Skeletal muscle tissue (tissue), 4 donors: Measurements from ENCODE around the gene ATP5PO. TPM values are rescaled to one million over a fixed set of nuclear protein-coding genes. Genes with fewer than 3 reads are reported as not detected.
"Not testable (repeated sequence)": the region's sequence is repeated elsewhere in the genome, so short reads cannot be mapped to it uniquely, and the experiment has no call there.

ENCODE experiments used
- H3K27ac ChIP-seq: one replicate; pipeline ENCODE4 v1.7.0; 2013; ENCODE audit warnings: mild to moderate bottlenecking, low read depth, low read length, inconsistent platforms
- H3K27me3 ChIP-seq, 3 donors: one replicate each; pipeline ENCODE4 v1.7.0; 2013; ENCODE audit warnings: low read length in 3 of 3; ENCODE audit not compliant: control insufficient read depth in 3 of 3, insufficient read depth in 3 of 3
- H3K36me3 ChIP-seq, 3 donors: one replicate each; pipeline ENCODE4 v1.7.0; 2013; ENCODE audit warnings: low read length in 3 of 3; ENCODE audit not compliant: control insufficient read depth in 3 of 3, insufficient read depth in 3 of 3
- H3K4me1 ChIP-seq, 3 donors: one replicate each; pipeline ENCODE4 v1.7.0; 2013; ENCODE audit warnings: low read length in 3 of 3, mild to moderate bottlenecking in 3 of 3; ENCODE audit not compliant: control insufficient read depth in 3 of 3, insufficient read depth in 3 of 3
- H3K4me3 ChIP-seq, 3 donors: one replicate each; pipeline ENCODE4 v1.7.0; 2013; ENCODE audit warnings: low read length in 3 of 3
- H3K9ac ChIP-seq, 3 donors: one replicate each; pipeline ENCODE4 v1.7.0; 2013; ENCODE audit warnings: low read length in 3 of 3, mild to moderate bottlenecking in 3 of 3, moderate library complexity in 2 of 3, low read depth in 1 of 3
- H3K9me3 ChIP-seq, 3 donors: one replicate each; pipeline ENCODE4 v1.7.0; 2013; ENCODE audit warnings: low read length in 3 of 3; ENCODE audit not compliant: control insufficient read depth in 3 of 3
- total RNA-seq: library from RNA; depleted of rRNA; stranded (reverse); fragments of >200 nt; gene quantifications from one replicate; pipeline ENCODE4 v1.2.3, GENCODE V29; 2014
- donor health status: Osteomylitis.

Gene ATP5PO
- total RNA-seq, 1 donor from 2014 or later = 258 TPM

DNA sequence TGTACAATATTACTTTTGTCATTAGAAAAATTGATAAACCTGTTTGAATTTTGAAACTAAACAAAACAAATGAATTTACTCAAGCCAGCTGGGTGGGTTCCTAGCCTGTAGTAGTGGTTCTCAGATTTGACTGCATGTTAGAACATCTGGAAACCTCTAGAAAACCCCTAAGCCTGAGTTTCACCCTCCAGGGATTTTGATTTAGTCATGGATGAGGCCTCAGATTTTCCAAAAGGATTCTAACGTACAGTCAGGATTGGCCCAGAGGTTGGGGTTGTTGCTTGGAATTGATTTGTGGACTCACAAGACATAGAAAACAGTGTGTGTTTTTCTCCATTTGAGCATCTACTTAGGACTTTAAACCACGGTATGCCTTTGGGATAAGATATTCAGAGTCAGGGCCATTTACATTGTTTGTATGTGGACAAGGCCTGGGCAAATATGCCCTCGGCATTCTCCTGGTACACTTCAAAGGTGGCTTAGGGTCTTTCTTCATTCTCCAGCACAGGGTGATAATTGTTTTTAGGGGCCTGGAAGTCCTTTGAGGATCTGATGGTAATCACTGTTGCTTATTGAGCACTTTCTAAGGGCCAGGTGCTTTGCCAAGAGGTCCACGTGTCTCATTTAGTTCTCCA, 42.6 kb downstream of the ATP5PO start:
- Histone ChIP-seq H3K27ac (no peak overlapping the region), H3K9ac (no peak overlapping the region), H3K9me3 (no peaks in the 10 kb centered on the region), H3K27me3 (no peaks in the 10 kb centered on the region), H3K4me1 (no peaks in the 10 kb centered on the region), H3K36me3 (no peaks in the 10 kb centered on the region), H3K4me3 (no peak overlapping the region)

DNA sequence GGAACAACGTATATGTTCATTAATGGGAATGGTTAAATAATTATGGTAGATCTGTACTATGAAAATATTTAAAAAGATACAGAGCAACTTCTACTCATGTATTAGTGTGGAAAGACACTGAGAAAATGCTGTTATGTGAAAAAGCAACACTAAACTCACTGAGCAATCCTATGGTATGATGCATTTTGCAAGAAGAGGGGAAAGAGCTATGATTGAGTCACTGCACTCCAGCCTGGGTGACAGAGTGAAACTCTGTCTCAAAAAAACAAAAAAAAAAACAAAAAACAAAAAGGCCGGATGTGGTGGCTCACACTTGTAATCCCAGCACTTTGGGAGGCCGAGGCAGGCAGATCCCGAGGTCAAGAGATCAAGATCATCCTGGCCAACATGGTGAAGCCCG, 44.4 kb downstream of the ATP5PO start:
- Histone ChIP-seq H3K36me3 (no peaks in the 10 kb centered on the region), H3K27ac (no peak overlapping the region), H3K4me3 (no peak overlapping the region), H3K9me3 (no peaks in the 10 kb centered on the region), H3K9ac (no peak overlapping the region), H3K27me3 (no peaks in the 10 kb centered on the region), H3K4me1 (no peaks in the 10 kb centered on the region)

DNA sequence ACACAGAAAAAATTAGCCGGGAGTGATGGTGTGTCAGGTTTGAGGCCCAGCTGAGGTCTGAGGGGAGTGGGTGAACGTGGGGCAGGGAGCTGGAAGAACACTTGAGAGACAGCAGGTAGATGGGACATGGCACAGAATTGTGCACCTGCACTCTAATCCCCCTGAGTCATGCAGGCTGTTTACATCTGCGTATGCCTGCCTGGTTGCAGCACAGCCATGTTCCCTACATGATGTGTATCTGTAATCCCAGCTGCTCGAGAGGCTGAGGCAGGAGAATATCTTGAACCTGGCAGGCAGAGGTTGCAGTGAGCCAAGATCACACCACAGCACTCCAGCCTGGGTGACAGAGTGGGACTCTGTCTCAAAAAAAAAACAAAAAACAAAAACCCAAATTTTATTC, 44.8 kb downstream of the ATP5PO start:
- Histone ChIP-seq H3K27me3 (no peaks in the 10 kb centered on the region), H3K9ac (no peak overlapping the region), H3K27ac (no peak overlapping the region), H3K36me3 (no peaks in the 10 kb centered on the region), H3K9me3 (no peaks in the 10 kb centered on the region), H3K4me3 (no peak overlapping the region), H3K4me1 (no peaks in the 10 kb centered on the region)

DNA sequence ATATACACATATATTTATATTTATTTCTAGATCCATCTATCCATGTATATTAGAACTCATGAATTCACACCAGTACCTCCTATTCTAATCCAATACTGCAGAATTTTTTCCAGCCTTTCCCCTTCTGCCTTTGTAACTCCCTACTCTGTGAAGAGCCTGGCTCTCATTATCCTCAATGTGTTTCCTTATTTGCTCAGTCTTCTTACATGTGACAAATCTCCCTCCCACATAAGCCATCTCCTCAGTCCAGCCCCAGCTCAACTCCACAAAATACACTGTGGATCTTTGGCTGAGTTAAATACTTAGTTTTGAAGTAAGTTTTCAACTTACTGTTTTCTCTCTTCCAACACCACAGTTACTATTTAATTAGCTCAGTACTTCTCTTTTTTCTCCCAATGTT, 45.7 kb downstream of the ATP5PO start:
- Histone ChIP-seq H3K9ac (no peak overlapping the region), H3K36me3 (no peaks in the 10 kb centered on the region), H3K27ac (no peak overlapping the region), H3K4me3 (no peak overlapping the region), H3K4me1 (no peaks in the 10 kb centered on the region), H3K27me3 (no peaks in the 10 kb centered on the region), H3K9me3 (no peaks in the 10 kb centered on the region)

DNA sequence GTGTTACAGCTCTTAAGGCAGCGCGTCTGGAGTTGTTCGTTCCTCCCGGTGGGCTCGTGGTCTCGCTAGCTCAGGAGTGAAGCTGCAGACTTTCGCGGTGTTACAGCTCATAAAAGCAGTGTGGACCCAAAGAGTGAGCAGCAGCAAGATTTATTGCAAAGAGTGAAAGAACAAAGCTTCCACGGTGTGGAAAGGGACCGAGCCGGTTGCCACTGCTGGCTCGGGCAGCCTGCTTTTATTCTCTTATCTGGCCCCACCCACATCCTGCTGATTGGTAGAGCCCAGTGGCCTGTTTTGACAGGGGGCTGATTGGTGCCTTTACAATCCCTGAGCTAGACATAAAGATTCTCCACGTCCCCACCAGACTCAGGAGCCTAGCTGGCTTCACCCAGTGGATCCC, 47.7 kb downstream of the ATP5PO start:
- H3K4me1 ChIP-seq, H3K36me3 ChIP-seq, H3K9me3 ChIP-seq, H3K4me3 ChIP-seq, H3K9ac ChIP-seq, H3K27me3 ChIP-seq, H3K27ac ChIP-seq: not testable (repeated sequence)

DNA sequence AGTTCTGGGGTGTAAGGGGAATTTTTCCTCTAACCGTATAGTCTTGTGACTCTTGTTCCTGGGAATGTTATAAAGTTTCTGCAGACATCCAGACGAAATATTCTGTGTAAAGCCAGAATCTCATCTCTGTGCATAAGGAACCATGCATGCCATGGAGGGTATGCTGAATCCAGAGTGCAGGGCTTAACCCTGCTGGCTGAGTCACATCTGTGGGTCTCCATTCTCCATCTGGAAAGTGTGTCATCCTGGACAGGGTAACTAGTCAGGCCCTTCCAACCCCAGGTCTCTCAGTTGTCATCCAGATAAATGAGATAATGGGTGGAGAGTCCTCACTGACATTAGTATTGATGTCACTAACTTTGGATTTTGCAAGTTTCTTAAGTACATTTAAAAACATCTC, 48.8 kb downstream of the ATP5PO start:
- no peak overlapping the region for H3K27ac ChIP-seq
- no peaks in the 10 kb centered on the region for H3K9me3 ChIP-seq
- no peaks in the 10 kb centered on the region for H3K27me3 ChIP-seq
- no peaks in the 10 kb centered on the region for H3K36me3 ChIP-seq
- no peaks in the 10 kb centered on the region for H3K4me1 ChIP-seq
- no peak overlapping the region for H3K9ac ChIP-seq
- no peak overlapping the region for H3K4me3 ChIP-seq

DNA sequence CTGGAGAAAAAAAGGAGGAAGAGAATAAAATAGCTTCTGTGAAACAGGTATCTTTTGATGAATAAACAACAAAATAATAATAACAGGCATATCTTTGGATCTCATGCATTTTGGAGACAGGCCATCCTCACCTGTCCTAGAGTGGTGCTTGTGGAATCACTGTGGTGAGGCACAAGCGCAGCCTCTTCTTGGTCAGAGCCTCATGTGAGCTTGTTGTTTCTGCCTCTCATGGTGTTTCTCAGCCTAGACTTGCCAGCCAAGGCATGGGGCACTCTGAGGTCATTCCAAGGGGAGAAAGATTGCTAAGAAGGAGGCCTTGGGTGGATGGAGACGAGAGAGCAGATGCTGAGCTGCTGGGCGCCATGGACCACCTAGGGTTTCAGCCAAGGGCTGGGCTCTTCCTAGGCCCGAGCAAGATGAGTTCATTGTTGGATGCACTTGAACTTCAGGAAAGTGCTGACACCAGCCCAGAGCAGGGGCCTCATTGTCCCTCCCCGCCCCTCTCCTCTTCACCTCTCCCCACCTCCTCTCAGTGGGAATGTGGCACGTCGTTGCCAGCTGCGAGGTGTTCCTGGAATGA, 49.5 kb downstream of the ATP5PO start:
- Histone ChIP-seq H3K9ac (no peak overlapping the region), H3K9me3 (no peaks in the 10 kb centered on the region), H3K27me3 (no peaks in the 10 kb centered on the region)

DNA sequence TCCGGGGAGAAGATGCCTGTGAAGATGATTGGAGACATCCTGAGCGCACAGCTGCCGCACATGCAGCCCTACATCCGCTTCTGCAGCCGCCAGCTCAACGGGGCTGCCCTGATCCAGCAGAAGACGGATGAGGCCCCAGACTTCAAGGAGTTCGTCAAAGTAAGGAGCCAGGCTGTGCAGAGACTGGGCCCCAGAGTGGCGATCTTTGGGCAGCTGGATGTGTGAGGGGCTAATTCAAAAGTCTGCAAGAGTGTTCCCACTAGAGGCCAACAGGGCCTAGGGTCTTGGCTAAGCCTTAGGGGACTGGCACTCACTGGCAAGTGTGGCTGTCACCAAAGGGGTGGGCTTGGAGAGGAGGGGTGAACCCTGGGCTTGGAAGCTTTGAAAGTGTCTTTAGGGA, 50.4 kb downstream of the ATP5PO start:
- no peaks in the 10 kb centered on the region for H3K36me3 ChIP-seq
- H3K9ac ChIP-seq = no peak overlapping the region
- no peak overlapping the region for H3K4me3 ChIP-seq
- no peaks in the 10 kb centered on the region for H3K27me3 ChIP-seq
- H3K27ac ChIP-seq = no peak overlapping the region
- H3K9me3 ChIP-seq = no peaks in the 10 kb centered on the region
- no peaks in the 10 kb centered on the region for H3K4me1 ChIP-seq

More for the DNA sequence above, 49.5 kb downstream of the ATP5PO start:
- Histone ChIP-seq H3K36me3 (no peaks in the 10 kb centered on the region), H3K27ac (no peak overlapping the region), H3K4me3 (no peak overlapping the region), H3K4me1 (no peaks in the 10 kb centered on the region)

DNA sequence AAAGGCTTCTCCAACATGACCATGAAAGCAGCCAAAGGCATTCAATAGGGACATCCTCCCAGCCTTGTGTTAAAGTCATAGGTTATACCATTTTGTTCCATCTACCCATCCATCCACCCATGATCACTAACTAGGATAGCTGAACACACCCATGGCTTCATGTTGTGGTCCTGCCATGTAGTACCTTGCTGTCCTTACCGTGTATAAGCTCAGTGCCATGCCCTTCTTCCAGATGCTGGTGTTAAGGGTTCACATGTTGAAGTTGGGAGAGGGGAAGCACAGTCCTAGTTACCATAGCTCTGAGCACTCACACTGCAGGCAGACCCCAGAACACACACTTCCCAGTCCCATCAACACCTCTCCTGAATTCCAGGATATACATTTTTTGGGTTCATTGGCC, 51.5 kb downstream of the ATP5PO start:
- H3K4me1 ChIP-seq = peaks cover 0 to 5% (median 0%) of the 10 kb centered on the region in 3 donors
- H3K27me3 ChIP-seq = no peaks in the 10 kb centered on the region
- no peaks in the 10 kb centered on the region for H3K36me3 ChIP-seq
- no peaks in the 10 kb centered on the region for H3K9me3 ChIP-seq
- H3K27ac ChIP-seq = no peak overlapping the region
- no peak overlapping the region for H3K9ac ChIP-seq
- no peak overlapping the region for H3K4me3 ChIP-seq

DNA sequence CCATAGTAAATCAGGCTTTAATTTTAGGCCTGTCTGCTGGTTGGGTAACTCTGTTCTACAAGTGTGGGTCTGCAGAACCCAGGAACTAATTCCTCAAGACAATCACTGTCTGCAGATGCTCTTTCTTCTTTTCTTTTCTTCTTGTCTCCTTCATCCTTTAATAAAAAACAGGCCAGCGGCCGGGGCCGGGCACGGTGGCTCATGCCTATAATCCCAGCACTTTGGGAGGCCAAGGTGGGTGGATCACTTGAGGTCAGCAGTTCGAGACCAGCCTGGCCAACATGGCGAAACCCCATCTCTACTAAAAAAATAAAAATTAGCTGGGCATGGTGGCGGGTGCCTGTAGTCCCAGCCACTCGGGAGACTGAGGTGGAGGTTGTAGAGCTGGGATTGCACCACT, 52.4 kb downstream of the ATP5PO start:
- H3K9me3 ChIP-seq, H3K9ac ChIP-seq, H3K36me3 ChIP-seq, H3K27me3 ChIP-seq, H3K4me1 ChIP-seq, H3K27ac ChIP-seq, H3K4me3 ChIP-seq: not testable (repeated sequence)
